HEK293 (cell line): ENCODE measurements around the gene HES3.

Experiments
- CTCF ChIA-PET: fragments of 350-600 bp; formaldehyde crosslinking; extraction: SDS; loops from one replicate; lab custom pipeline; 2021; ENCODE audit warnings: antibody characterized with exemption; lab: Yijun Ruan, JAX
- POLR2A ChIA-PET: fragments of 300-600 bp; formaldehyde crosslinking; extraction: SDS; loops from one replicate; lab custom pipeline; 2020; ENCODE audit warnings: antibody characterized with exemption, inconsistent platforms; lab: Yijun Ruan, JAX
- H3K27ac ChIP-seq: fragments of 200-500 bp; sonication (Bioruptor generic); 2 replicates; pipeline ENCODE4 v1.5.1; 2014; ENCODE audit warnings: low read depth, low read length, control low read depth, inconsistent platforms; ENCODE audit errors: extremely low read depth
- H3K36me3 ChIP-seq, 2 experiments: fragments of 200-500 bp in 1 of 2; sonication (Bioruptor generic) in 1 of 2; 1 replicate in 1 of 2; 2 replicates in 1 of 2; pipeline ENCODE4 v1.5.1; 2014 to 2017; ENCODE audit warnings: inconsistent platforms in 2 of 2, low read length in 2 of 2; ENCODE audit not compliant: control insufficient read depth in 2 of 2, insufficient read depth in 1 of 2
- H3K4me1 ChIP-seq: fragments of 200-500 bp; sonication (Bioruptor generic); 2 replicates; pipeline ENCODE4 v1.5.1; 2014; ENCODE audit warnings: mild to moderate bottlenecking, low read length, inconsistent platforms; ENCODE audit not compliant: control insufficient read depth, insufficient read depth
- H3K4me3 ChIP-seq: 2 replicates; pipeline ENCODE4 v1.5.1; 2011; ENCODE audit warnings: low read depth, mild to moderate bottlenecking, control low read depth, low read length, moderate library complexity
- H3K9me3 ChIP-seq: fragments of 200-500 bp; sonication (Bioruptor generic); 2 replicates; pipeline ENCODE4 v1.5.1; 2014; ENCODE audit warnings: low read depth, low read length, inconsistent platforms; ENCODE audit not compliant: control insufficient read depth, insufficient read depth
- BCL11A ChIP-seq: fragments of 450-650 bp; formaldehyde crosslinking; IDR thresholded peaks from 2 replicates; pipeline ENCODE4 v1.5.1; 2016; ENCODE audit warnings: low read depth, missing biosample characterization, missing genetic modification characterization
- ELK4 ChIP-seq: IDR thresholded peaks from 2 replicates; pipeline ENCODE4 v1.6.1; 2011; ENCODE audit warnings: mild to moderate bottlenecking, low read depth, low read length, borderline replicate concordance
- FEZF1 ChIP-seq: fragments of 450-650 bp; formaldehyde crosslinking; IDR thresholded peaks from 2 replicates; pipeline ENCODE4 v1.5.1; 2016; ENCODE audit warnings: missing biosample characterization, missing genetic modification characterization
- GLIS2 ChIP-seq: fragments of 450-650 bp; formaldehyde crosslinking; IDR thresholded peaks from 2 replicates; pipeline ENCODE4 v1.5.1; 2016; ENCODE audit warnings: missing biosample characterization, missing genetic modification characterization
- HOXD13 ChIP-seq: sonication (generic); formaldehyde crosslinking; IDR thresholded peaks from 2 replicates; pipeline ENCODE4 v1.8.0; 2022; ENCODE audit warnings: missing genetic modification reagents, borderline replicate concordance
- KLF10 ChIP-seq: fragments of 450-650 bp; IDR thresholded peaks from 2 replicates; pipeline ENCODE4 v1.5.1; 2018; ENCODE audit warnings: missing biosample characterization, mild to moderate bottlenecking, missing genetic modification characterization
- SALL2 ChIP-seq: fragments of 450-650 bp; formaldehyde crosslinking; IDR thresholded peaks from 2 replicates; pipeline ENCODE4 v1.5.0; 2017; ENCODE audit warnings: missing biosample characterization, mild to moderate bottlenecking, missing genetic modification characterization, borderline replicate concordance
- SCRT2 ChIP-seq: fragments of 450-650 bp; formaldehyde crosslinking; IDR thresholded peaks from 2 replicates; pipeline ENCODE4 v1.5.1; 2016; ENCODE audit warnings: missing biosample characterization, missing genetic modification characterization
- ZBTB26 ChIP-seq: fragments of 450-650 bp; formaldehyde crosslinking; optimal IDR thresholded peaks from 2 replicates; pipeline ENCODE3; 2016; ENCODE audit warnings: missing biosample characterization, mild to moderate bottlenecking, missing genetic modification characterization
- ZBTB6 ChIP-seq: fragments of 450-650 bp; formaldehyde crosslinking; IDR thresholded peaks from 2 replicates; pipeline ENCODE4 v1.5.1; 2017; ENCODE audit warnings: missing biosample characterization, missing genetic modification characterization
- ZBTB7A ChIP-seq: fragments of 450-650 bp; formaldehyde crosslinking; IDR thresholded peaks from 2 replicates; pipeline ENCODE4 v1.5.1; 2016; ENCODE audit warnings: low read depth, missing biosample characterization, missing genetic modification characterization
- ZNF132 ChIP-seq: fragments of 450-650 bp; formaldehyde crosslinking; IDR thresholded peaks from 2 replicates; pipeline ENCODE4 v1.5.1; 2017; ENCODE audit warnings: missing biosample characterization, missing genetic modification characterization, borderline replicate concordance
- ZNF138 ChIP-seq: fragments of 450-650 bp; formaldehyde crosslinking; IDR thresholded peaks from 2 replicates; pipeline ENCODE4 v1.5.1; 2016; ENCODE audit warnings: missing biosample characterization, missing genetic modification characterization, borderline replicate concordance
- ZNF211 ChIP-seq: fragments of 450-650 bp; formaldehyde crosslinking; IDR thresholded peaks from 2 replicates; pipeline ENCODE4 v1.5.1; 2016; ENCODE audit warnings: low read depth, missing biosample characterization, missing genetic modification characterization
- ZNF248 ChIP-seq: fragments of 450-650 bp; formaldehyde crosslinking; IDR thresholded peaks from 2 replicates; pipeline ENCODE4 v1.5.1; 2017; ENCODE audit warnings: missing biosample characterization, missing genetic modification characterization
- ZNF518A ChIP-seq: fragments of 450-650 bp; formaldehyde crosslinking; conservative IDR thresholded peaks from 2 replicates; pipeline ENCODE4 v1.5.1; 2016; ENCODE audit warnings: low read depth, missing biosample characterization, missing genetic modification characterization
- ZNF555 ChIP-seq: fragments of 450-650 bp; formaldehyde crosslinking; conservative IDR thresholded peaks from 2 replicates; pipeline ENCODE4 v1.5.1; 2017; ENCODE audit warnings: missing biosample characterization, mild to moderate bottlenecking, missing genetic modification characterization, inconsistent platforms
- ZNF843 ChIP-seq: fragments of 450-650 bp; formaldehyde crosslinking; IDR thresholded peaks from 2 replicates; pipeline ENCODE4 v1.5.1; 2016; ENCODE audit warnings: missing biosample characterization, missing genetic modification characterization

The HES3 gene

GRCh38 chr1:6251233-6251632 is 7.3 kb downstream of the HES3 start:
- H3K27ac ChIP-seq: no peak overlapping the region
- POLR2A ChIA-PET: no interaction called here
- CTCF ChIA-PET: interaction anchor here (0.5 to 9.2 kb wide), 3 partner anchors 21 to 187 kb away, joined by 3 to 181 read pairs (median 3); no protein-coding TSS in a partner anchor
- H3K36me3 ChIP-seq: peaks cover 0 to 13% of the 10 kb centered on the region in 2 experiments; a peak in 1 of 3 replicates
- H3K9me3 ChIP-seq: no peaks in the 10 kb centered on the region
- TF ChIP-seq FEZF1 (tag by site-specific recombination) (no peak), SCRT2 (tag by site-specific recombination) (0 out of 2 replicates have a peak, but pooled peaks have one; percentile 22)
- H3K4me3 ChIP-seq: no peak overlapping the region
- no peaks in the 10 kb centered on the region for H3K4me1 ChIP-seq

- POLR2A ChIA-PET: no interaction called here
- no peak overlapping the region for H3K4me3 ChIP-seq
- no peak for TF ChIP-seq ZNF518A (tag by site-specific recombination)
- TF ChIP-seq ZBTB6: peak; percentile 85
- no peak overlapping the region for H3K27ac ChIP-seq
- no peaks in the 10 kb centered on the region for H3K4me1 ChIP-seq
- CTCF ChIA-PET: interaction anchor here (0.5 to 9.2 kb wide), 5 partner anchors 13 to 186 kb away, joined by 3 to 181 read pairs (median 3); no protein-coding TSS in a partner anchor
- H3K36me3 ChIP-seq: peaks cover 0 to 13% of the 10 kb centered on the region in 2 experiments; a peak in 1 of 3 replicates
- no peaks in the 10 kb centered on the region for H3K9me3 ChIP-seq
These were observed 7.8 kb downstream of the HES3 start for GRCh38 chr1:6251681-6252373.

GRCh38 chr1:6252374-6252710 is 8.4 kb downstream of the HES3 start:
- Histone ChIP-seq H3K27ac (no peak overlapping the region), H3K4me3 (no peak overlapping the region), H3K36me3 (peaks cover 0 to 13% of the 10 kb centered on the region in 2 experiments; a peak in 1 of 3 replicates), H3K9me3 (no peaks in the 10 kb centered on the region), H3K4me1 (no peaks in the 10 kb centered on the region)
- TF ChIP-seq ZNF843 (tag by site-specific recombination) (no peak), ZNF211 (tag by site-specific recombination) (no peak), GLIS2 (tag by site-specific recombination) (peak; percentile 56)
- ChIA-PET POLR2A (interaction anchor here (0.6 kb wide), 1 partner anchor 44 kb away, joined by 4 read pairs; no protein-coding TSS in a partner anchor), CTCF (interaction anchor here (1.1 to 9.2 kb wide), 4 partner anchors 13 to 186 kb away, joined by 3 to 181 read pairs (median 4); no protein-coding TSS in a partner anchor)

GRCh38 chr1:6253380-6253779 is 9.4 kb downstream of the HES3 start:
- Histone ChIP-seq H3K36me3 (peaks cover 0 to 13% of the 10 kb centered on the region in 2 experiments; a peak in 1 of 3 replicates), H3K4me3 (no peak overlapping the region), H3K4me1 (no peaks in the 10 kb centered on the region), H3K9me3 (no peaks in the 10 kb centered on the region), H3K27ac (no peak overlapping the region)
- POLR2A ChIA-PET: no interaction called here
- CTCF ChIA-PET: interaction anchor here (0.7 to 9.2 kb wide), 2 partner anchors 87 to 201 kb away, joined by 5 to 181 read pairs; no protein-coding TSS in a partner anchor
- TF ChIP-seq ZNF132 (no peak), ZNF555 (no peak), ELK4 (no peak), KLF10 (no peak), SALL2 (tag by site-specific recombination) (no peak), HOXD13 (CRISPR knock-in tag) (no peak), ZBTB7A (tag by site-specific recombination) (no peak), BCL11A (no peak), ZNF248 (tag by site-specific recombination) (no peak), ZBTB26 (tag by site-specific recombination) (no peak), ZNF138 (tag by site-specific recombination) (no peak)
